Uterus (tissue), 2 donors: ENCODE data around the gene PRSS3.
A peak's percentile ranks its signal among the peaks of the same experiment; 100 is the strongest.

Experiments
- POLR2A ChIP-seq, 2 donors: fragments of 450-650 bp; IDR thresholded peaks; one replicate each; pipeline ENCODE4 v1.6.1; 2016; ENCODE audit warnings: antibody characterized with exemption in 2 of 2, mild to moderate bottlenecking in 1 of 2, moderate library complexity in 1 of 2
- TF ChIP-seq, protein P1 (sequence below), 4 experiments: fragments of 200-600 bp in 2 of 4; fragments of 450-650 bp in 2 of 4; sonication (generic) in 2 of 4; IDR thresholded peaks; one replicate each; pipeline ENCODE4 v1.5.1; 2016 to 2019; ENCODE audit warnings: antibody characterized with exemption in 4 of 4, mild to moderate bottlenecking in 2 of 4, moderate library complexity in 1 of 4

DNA sequence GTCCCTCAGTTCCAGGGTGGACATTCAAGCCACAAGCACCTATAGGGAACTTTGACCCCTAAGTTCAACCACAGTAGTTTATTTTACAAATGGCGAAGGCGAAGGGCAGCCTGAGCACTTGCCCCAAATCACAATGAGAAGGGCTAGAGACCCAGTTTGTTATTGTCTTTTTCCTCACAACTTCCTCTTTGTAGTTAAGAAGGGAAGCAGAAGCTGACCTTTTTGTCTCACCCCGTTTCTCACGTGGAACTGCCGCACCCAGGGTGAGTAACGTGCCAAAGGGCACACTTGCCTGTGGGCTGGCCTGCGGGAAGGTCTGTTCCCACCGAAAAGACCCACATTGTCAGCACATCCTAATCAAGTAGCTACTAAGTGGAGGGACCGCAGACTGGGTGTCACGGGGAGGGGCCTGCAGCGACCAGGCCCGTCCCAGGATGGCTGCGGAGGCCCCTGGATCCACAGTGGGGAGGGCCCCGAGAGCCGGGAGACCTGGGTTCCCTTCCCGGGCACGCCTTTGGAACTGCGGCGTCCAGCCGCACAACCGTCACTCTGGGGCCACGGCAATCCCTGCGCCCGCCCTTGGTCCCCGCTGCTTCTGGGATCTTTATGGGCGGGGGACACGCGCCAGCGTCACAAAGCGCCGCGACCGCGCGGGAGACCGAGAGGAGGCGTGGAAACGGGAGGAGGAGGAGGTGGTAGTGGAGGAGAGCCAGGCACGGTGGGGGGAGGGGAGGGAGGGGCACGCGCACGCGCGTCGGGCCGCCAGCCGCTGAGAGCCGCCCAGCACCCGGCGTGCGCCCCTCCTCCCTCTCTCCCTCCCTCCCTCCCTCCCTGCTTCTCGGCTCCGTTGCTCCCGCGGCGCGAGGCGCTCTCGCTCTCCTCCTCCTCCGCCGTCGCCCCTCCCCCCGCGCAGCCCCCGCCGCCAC lies 21.2 kb downstream of the PRSS3 start, which contains the start of gene UBE2R2:
- TF ChIP-seq, protein P1, sequence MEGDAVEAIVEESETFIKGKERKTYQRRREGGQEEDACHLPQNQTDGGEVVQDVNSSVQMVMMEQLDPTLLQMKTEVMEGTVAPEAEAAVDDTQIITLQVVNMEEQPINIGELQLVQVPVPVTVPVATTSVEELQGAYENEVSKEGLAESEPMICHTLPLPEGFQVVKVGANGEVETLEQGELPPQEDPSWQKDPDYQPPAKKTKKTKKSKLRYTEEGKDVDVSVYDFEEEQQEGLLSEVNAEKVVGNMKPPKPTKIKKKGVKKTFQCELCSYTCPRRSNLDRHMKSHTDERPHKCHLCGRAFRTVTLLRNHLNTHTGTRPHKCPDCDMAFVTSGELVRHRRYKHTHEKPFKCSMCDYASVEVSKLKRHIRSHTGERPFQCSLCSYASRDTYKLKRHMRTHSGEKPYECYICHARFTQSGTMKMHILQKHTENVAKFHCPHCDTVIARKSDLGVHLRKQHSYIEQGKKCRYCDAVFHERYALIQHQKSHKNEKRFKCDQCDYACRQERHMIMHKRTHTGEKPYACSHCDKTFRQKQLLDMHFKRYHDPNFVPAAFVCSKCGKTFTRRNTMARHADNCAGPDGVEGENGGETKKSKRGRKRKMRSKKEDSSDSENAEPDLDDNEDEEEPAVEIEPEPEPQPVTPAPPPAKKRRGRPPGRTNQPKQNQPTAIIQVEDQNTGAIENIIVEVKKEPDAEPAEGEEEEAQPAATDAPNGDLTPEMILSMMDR (IDR thresholded peaks at IDR 0.05), result peak in 1 of 4 experiments; percentile 5
- TF ChIP-seq POLR2A (IDR thresholded peaks at IDR 0.05), result peak; percentile 29 to 72
